AG09309 (cell line): ENCODE data around the gene USP4.
"Not testable (repeated sequence)": the region's sequence is repeated elsewhere in the genome, so short reads cannot be mapped to it uniquely, and the experiment has no call there.

Experiments
- DNase-seq: peaks from one replicate; pipeline ENCODE4 v3.0.0-alpha.2; 2010; ENCODE audit warnings: low read depth
- H3K4me3 ChIP-seq: 2 replicates; pipeline ENCODE4 v1.5.1; 2011; ENCODE audit warnings: mild to moderate bottlenecking, low read depth, low read length, moderate library complexity; ENCODE audit not compliant: control insufficient read depth
- CTCF ChIP-seq: IDR thresholded peaks from 2 replicates; pipeline ENCODE4 v1.5.1; 2011; ENCODE audit warnings: mild to moderate bottlenecking, low read depth, low read length, inconsistent platforms; ENCODE audit not compliant: insufficient read depth, control insufficient read depth; ENCODE audit errors: missing control alignments

The USP4 gene

GRCh38 chr3:49236226-49236625, 103.6 kb downstream of the USP4 start:
- DNase-seq: no peak
- no peak overlapping the region for H3K4me3 ChIP-seq
- no peak for TF ChIP-seq CTCF

GRCh38 chr3:49228817-49229216, 111.0 kb downstream of the USP4 start:
- DNase-seq, H3K4me3 ChIP-seq: not testable (repeated sequence)
